Glomerular visceral epithelial cell (primary cell): ENCODE data around the gene TMIGD2.
"Not testable (repeated sequence)": the region's sequence is repeated elsewhere in the genome, so short reads cannot be mapped to it uniquely, and the experiment has no call there.

Experiments used
- DNase-seq: peaks from one replicate; pipeline ENCODE4 v3.0.0-alpha.2; 2016; ENCODE audit errors: extremely low spot score

The TMIGD2 gene

GRCh38 chr19:4267101-4267900, 34.9 kb downstream of the TMIGD2 start:
- DNase-seq = peak; percentile 61

- DNase-seq = no peak
Measured at GRCh38 chr19:4266253-4267000, 35.8 kb downstream of the TMIGD2 start.

GRCh38 chr19:4264812-4265211, 37.4 kb downstream of the TMIGD2 start:
- no peak for DNase-seq

- DNase-seq = no peak
Measured at GRCh38 chr19:4260613-4261191, 41.5 kb downstream of the TMIGD2 start.

GRCh38 chr19:4258181-4258580, 44.0 kb downstream of the TMIGD2 start:
- no peak for DNase-seq

GRCh38 chr19:4257025-4257424, 45.2 kb downstream of the TMIGD2 start:
- no peak for DNase-seq

- DNase-seq = no peak
Measured at GRCh38 chr19:4256563-4256962, 45.6 kb downstream of the TMIGD2 start.

GRCh38 chr19:4246767-4247593, 55.2 kb downstream of the TMIGD2 start, which contains the start of gene YJU2:
TSS of gene YJU2 (plus strand) at chr19:4247080. CDS start at chr19:4247147, 67 bp downstream.
- peak; percentile 100 for DNase-seq

- not testable (repeated sequence) for DNase-seq
Measured at GRCh38 chr19:4245938-4246337, 56.3 kb downstream of the TMIGD2 start.
